HS-5 (cell line): ENCODE measurements around the gene ARHGEF4.

ENCODE experiments used
- DNase-seq: peaks from one replicate; pipeline ENCODE4 v3.0.0-alpha.2; 2012; ENCODE audit warnings: low read depth

The ARHGEF4 gene

GRCh38 chr2:130818809-130819208 lies 17.9 kb upstream of the ARHGEF4 start:
- DNase-seq, result no peak

GRCh38 chr2:130819226-130819607 lies 17.5 kb upstream of the ARHGEF4 start:
- no peak for DNase-seq

- DNase-seq, result no peak
These were observed 17.0 kb upstream of the ARHGEF4 start for GRCh38 chr2:130819608-130820278.

GRCh38 chr2:130820279-130820861 lies 16.3 kb upstream of the ARHGEF4 start:
- DNase-seq, result no peak

- no peak for DNase-seq
These were observed 14.8 kb upstream of the ARHGEF4 start for GRCh38 chr2:130821867-130822266.

GRCh38 chr2:130822766-130823165 lies 13.9 kb upstream of the ARHGEF4 start:
- DNase-seq, result no peak

GRCh38 chr2:130823171-130823885 lies 13.4 kb upstream of the ARHGEF4 start:
- DNase-seq, result no peak

GRCh38 chr2:130823886-130824491 lies 12.7 kb upstream of the ARHGEF4 start:
- no peak for DNase-seq

- DNase-seq, result peak; percentile 90
These were observed 12.1 kb upstream of the ARHGEF4 start for GRCh38 chr2:130824492-130825061.

GRCh38 chr2:130825231-130825965 lies 11.3 kb upstream of the ARHGEF4 start:
- DNase-seq, result no peak

- no peak for DNase-seq
These were observed 10.8 kb upstream of the ARHGEF4 start for GRCh38 chr2:130825966-130826253.

- DNase-seq, result no peak
These were observed 10.3 kb upstream of the ARHGEF4 start for GRCh38 chr2:130826419-130826818.

- DNase-seq, result no peak
These were observed 9.8 kb upstream of the ARHGEF4 start for GRCh38 chr2:130826821-130827501.

GRCh38 chr2:130827502-130828251 lies 9.0 kb upstream of the ARHGEF4 start:
- DNase-seq, result no peak

GRCh38 chr2:130828461-130828860 lies 8.3 kb upstream of the ARHGEF4 start:
- no peak for DNase-seq

- no peak for DNase-seq
These were observed 7.7 kb upstream of the ARHGEF4 start for GRCh38 chr2:130829015-130829414.

- DNase-seq, result no peak
These were observed 6.2 kb upstream of the ARHGEF4 start for GRCh38 chr2:130830538-130830937.

GRCh38 chr2:130831356-130831755 lies 5.4 kb upstream of the ARHGEF4 start:
- DNase-seq, result no peak

GRCh38 chr2:130832296-130832940 lies 4.3 kb upstream of the ARHGEF4 start:
- no peak for DNase-seq
